GM06990 (cell line): ENCODE results near the gene C17orf58.
"Not testable (repeated sequence)": the region's sequence is repeated elsewhere in the genome, so short reads cannot be mapped to it uniquely, and the experiment has no call there.

ENCODE experiments used
- DNase-seq: peaks from one replicate; pipeline ENCODE4 v3.0.0-alpha.2; 2011; ENCODE audit not compliant: insufficient read length; ENCODE audit errors: extremely low read depth
- H3K27me3 ChIP-seq: replicated peaks from 2 replicates; pipeline ENCODE4 v1.6.0; 2011; ENCODE audit warnings: low read length; ENCODE audit not compliant: control insufficient read depth, insufficient read depth
- H3K36me3 ChIP-seq: 2 replicates; pipeline ENCODE4 v1.5.1; 2011; ENCODE audit warnings: low read length; ENCODE audit not compliant: control insufficient read depth, insufficient read depth
- H3K4me3 ChIP-seq: replicated peaks from 2 replicates; pipeline ENCODE4 v1.5.1; 2011; ENCODE audit warnings: low read depth, mild to moderate bottlenecking, control low read depth, low read length
- CTCF ChIP-seq: IDR thresholded peaks from 2 replicates; pipeline ENCODE4 v1.5.1; 2011; ENCODE audit warnings: low read length, control low read depth, mild to moderate bottlenecking, inconsistent platforms; ENCODE audit not compliant: insufficient read depth, poor library complexity, severe bottlenecking

Gene C17orf58

GRCh38 chr17:68019675-68020408 is 23.6 kb upstream of the C17orf58 start:
- TF ChIP-seq CTCF, result no peak
- Histone ChIP-seq H3K4me3 (peak overlapping the region; percentile 69), H3K36me3 (no peaks in the 10 kb centered on the region), H3K27me3 (no peaks in the 10 kb centered on the region)
- DNase-seq, result peak; percentile 99

GRCh38 chr17:68019336-68019674 is 23.0 kb upstream of the C17orf58 start:
- H3K36me3 ChIP-seq, result no peaks in the 10 kb centered on the region
- H3K27me3 ChIP-seq, result no peaks in the 10 kb centered on the region
- H3K4me3 ChIP-seq, result no peak overlapping the region
- no peak for DNase-seq
- no peak for TF ChIP-seq CTCF

- DNase-seq, H3K27me3 ChIP-seq, H3K4me3 ChIP-seq, H3K36me3 ChIP-seq: not testable (repeated sequence)
Observed at GRCh38 chr17:68018493-68018892, 22.2 kb upstream of the C17orf58 start.

GRCh38 chr17:68016838-68017237 is 20.6 kb upstream of the C17orf58 start:
- no peak for DNase-seq
- H3K36me3 ChIP-seq, result no peaks in the 10 kb centered on the region
- no peak overlapping the region for H3K4me3 ChIP-seq
- H3K27me3 ChIP-seq, result no peaks in the 10 kb centered on the region
- TF ChIP-seq CTCF, result no peak

GRCh38 chr17:68015081-68015723 is 18.9 kb upstream of the C17orf58 start:
- no peak for DNase-seq
- Histone ChIP-seq H3K27me3 (no peaks in the 10 kb centered on the region), H3K4me3 (no peak overlapping the region), H3K36me3 (no peaks in the 10 kb centered on the region)
- no peak for TF ChIP-seq CTCF

- DNase-seq, result no peak
- H3K36me3 ChIP-seq, result no peaks in the 10 kb centered on the region
- TF ChIP-seq CTCF, result no peak
- H3K27me3 ChIP-seq, result no peaks in the 10 kb centered on the region
- H3K4me3 ChIP-seq, result no peak overlapping the region
Observed at GRCh38 chr17:68013385-68013784, 17.1 kb upstream of the C17orf58 start.
